Measurements from ENCODE around the gene ANK2.

The ANK2 gene

DNA sequence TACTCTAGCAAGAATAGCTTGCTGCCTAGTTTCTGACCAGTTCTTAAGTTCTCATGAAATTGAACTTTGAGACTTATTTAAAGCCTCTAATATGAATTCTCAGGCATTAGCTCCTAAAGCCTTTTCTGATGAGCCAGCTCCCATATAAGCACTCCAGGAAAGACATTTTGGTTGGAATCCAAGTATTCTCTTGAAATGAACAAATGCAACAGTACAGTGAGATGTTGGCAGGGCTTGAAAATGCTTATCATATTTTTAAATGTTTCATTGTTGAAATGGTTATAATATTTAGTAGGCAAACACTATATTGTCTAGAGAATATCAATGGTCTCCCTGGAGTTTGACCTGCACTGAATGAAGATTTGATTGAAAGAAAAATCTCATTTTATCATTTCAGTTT lies 240.3 kb downstream of the ANK2 start:
- no peak for DNase-seq (ENCODE audit: low spot score)

DNA sequence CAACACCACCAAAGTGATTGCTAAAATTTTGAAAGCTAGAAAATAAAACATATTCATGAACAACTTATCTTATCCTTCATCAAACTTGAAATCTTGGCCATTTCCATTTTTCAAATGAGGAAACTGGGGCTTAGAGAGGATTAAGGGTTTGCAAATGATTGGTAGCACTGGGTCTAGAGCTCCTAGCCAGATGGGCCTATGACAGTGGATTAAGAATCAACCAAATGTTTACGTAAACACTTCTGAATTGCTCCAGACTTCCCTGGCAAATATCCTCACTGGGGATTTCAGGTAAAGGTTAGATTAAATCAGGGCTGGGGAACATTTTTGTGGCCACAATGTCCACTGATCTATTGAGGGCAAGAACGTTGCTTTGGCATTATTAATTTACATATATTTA lies 241.2 kb downstream of the ANK2 start:
- DNase-seq (ENCODE audit: low spot score), result no peak

DNA sequence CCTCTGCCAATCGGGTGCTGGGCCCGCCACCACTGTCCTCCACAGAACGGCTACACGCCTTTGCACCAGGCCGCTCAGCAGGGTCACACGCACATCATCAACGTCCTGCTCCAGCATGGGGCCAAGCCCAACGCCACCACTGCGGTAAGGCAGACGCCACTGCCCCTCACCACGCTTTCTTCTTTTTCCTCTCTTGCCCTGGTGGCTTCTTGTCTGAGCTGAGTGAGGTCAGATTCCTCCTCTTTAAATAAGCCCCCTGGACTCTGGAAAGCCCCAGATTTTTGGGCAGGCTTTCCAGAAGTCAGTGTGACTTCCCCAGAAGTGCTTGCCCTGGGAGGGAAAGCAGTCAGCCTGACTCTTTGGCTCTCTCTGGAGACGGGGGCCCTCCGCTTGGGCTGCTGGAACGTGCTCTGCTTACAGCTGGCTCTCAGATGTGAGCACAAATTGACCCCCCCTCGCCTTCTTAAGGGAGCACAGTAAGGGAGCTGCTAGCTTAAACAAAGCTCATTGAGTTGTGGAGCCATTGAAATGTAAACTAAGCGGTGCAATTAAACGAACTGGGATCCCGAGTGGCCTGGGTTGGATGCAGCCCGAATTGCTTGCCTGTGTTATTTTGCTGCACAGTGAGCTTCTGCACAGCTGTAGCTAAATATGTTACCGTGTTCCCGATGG lies 243.1 kb downstream of the ANK2 start:
- DNase-seq (ENCODE audit: low spot score), result peak; percentile 85

DNA sequence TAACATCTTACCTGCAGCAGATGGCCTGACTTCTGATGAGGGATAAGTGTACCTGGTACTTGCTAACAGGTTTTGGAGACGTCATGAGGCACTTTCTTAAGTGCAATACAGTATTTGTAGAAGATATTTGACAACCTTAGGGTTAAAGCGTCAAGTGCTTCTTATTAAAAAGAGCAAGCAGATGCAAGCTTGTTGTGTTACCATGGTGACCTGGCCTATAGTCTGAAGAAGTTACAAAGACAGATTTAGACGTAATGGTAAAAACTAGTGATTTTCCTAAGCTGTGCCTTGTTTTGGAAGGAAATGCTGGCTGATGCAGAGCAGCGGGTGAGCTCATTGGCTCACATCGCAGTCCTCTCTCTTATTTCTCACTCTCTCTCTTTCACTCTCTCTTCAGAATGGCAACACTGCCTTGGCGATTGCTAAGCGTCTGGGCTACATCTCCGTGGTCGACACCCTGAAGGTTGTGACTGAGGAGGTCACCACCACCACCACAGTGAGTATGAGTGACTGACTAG lies 243.6 kb downstream of the ANK2 start:
- peak; percentile 71 for DNase-seq (ENCODE audit: low spot score)

DNA sequence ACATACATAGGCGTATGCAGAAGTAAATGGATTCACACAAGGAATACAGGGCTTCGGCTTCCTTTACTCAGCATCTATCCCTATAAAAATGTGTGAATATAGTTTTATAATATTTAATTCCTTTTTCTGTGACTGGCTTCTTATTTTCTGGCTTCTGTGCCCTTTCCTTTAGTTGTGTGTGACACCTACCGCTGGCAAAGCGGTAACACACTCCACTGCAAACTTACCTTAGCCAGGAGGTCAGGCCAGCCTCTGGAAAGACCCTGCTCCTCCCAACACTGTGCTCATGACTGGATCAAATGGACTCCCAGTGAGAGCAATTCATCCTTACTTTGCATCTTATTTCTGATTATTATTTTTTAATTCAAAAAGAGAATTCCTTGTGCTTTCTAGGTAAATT lies 244.2 kb downstream of the ANK2 start:
- no peak for DNase-seq (ENCODE audit: low spot score)

DNA sequence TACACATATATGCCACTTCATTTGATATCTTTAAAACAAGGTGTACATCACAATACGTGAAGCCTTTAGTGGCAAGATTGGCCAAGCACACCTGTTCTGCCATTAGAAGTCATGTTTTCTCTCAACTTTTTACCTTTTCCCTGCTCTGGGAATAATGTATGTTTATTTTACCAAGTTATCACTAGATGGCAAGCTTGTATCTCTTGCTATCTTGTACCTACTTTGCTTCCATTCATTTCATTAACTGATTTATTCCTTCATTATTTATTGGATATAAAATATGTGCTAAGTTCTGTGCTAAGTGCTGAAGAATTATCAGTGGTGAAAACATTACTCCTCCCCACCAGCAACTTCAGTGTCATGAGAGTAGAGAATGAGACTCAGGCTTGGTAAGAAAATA lies 245.5 kb downstream of the ANK2 start:
- DNase-seq (ENCODE audit: low spot score), result no peak

DNA sequence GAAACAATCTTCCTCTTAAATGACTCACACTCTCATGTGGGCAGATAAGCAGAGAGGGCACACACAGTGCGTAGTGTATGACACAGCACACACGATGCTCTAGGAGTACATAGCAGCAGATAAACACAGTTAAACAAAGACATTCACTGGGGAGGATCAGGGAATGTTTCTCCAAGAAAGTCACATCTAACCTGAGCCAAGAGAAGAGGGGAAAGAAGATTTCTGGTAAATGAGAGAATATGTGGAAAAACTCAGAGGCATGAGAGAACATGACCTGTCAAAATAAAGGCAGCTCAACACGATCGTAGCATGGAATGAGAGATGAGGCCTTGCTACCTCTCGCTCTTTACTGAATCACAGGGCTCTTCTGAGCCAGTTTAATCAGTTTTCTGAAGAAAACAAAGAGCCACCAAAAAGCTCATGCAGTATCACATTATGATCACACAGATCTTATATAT lies 251.0 kb downstream of the ANK2 start:
- DNase-seq (ENCODE audit: low spot score), result no peak

DNA sequence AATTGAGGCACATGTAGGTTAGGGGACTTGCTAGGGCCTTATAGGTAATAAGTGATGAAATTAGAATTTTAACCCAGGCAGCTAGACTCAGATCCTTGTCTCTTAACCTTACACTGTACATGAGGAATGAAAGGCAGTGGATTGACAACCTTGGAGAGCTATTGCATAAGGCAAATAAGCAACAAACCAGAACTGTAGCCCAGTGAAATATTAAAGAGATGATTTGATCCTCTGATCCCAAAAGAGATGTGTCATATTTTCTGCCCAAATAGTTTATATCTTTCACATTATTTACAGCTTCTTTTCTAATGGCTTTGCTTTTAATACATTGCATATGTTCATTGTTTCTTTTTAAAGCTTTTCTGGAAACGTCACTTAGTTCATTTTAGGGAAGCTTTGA lies 252.6 kb downstream of the ANK2 start:
- DNase-seq (ENCODE audit: low spot score), result no peak

DNA sequence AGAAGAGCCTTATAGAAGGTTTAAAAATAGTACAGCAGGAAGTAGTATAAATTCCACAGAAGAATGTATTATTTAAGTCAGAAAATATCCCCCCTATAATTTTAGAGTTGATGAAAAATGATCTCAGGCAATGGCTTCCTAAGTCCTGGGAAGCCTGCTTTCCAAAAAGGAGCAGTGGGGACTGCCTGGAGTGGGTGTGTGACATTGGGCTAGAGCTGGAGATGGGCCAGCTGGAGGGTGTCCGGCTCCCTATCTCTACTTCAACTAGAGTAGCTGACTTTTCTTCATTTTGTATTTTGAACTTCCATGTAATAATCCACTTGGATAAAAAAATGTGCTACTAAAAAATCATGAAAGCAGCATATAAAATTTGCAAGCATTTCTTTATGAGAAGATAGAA lies 253.9 kb downstream of the ANK2 start:
- no peak for DNase-seq (ENCODE audit: low spot score)

DNA sequence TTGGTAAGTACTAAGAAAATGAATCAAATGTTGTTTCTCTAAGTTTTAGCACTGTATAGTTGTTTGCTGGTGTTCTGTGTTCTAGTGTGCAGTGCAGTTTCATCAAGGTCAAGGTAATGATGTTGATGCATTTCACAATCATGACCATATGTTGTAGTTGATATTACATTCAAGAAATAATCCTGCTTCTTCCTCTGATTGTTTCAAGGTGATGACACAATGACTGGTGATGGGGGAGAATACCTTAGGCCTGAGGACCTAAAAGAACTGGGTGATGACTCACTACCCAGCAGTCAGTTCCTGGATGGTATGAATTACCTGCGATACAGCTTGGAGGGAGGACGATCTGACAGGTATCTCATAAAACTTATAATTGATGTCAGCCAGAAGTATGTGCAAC lies 261.6 kb downstream of the ANK2 start:
- DNase-seq (ENCODE audit: low spot score), result no peak

DNA sequence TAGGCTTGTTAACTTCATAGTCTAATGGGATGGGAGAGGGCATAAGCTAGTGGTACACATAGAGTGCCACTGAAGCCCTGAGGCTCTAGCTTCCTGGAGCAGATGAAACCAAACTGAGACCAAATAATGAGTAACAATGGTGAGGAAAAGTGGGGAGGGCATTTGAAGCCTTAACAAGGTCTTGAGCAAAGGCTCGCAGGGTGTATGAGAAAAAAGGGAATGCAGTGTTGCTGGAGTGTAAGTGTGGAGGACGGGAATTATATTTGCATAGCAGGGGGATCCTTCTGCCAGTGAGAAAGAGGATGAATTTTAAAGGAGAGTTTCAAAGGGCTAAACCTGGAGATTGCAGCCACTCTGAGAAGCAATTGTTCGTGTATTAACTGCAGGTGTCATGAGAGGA lies 263.1 kb downstream of the ANK2 start:
- DNase-seq (ENCODE audit: low spot score), result no peak

DNA sequence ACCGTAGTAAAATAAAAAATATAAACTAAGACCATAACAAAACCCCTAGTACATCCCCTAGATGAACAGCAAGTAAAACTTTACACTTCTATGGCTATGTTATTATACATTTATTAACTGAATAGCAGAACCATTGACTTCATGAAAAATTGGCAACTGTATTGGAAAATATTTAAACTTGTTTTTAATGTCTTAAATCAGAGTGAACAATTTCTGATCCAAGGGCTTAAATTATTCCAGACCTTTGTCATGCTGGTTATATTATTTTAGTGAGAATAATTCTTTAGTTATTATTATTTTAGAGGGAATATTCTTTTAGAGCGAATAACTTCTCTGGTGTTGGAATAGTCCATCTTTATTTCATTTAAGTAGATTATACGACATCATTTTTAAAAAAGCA lies 265.0 kb downstream of the ANK2 start:
- no peak for DNase-seq (ENCODE audit: low spot score)

DNA sequence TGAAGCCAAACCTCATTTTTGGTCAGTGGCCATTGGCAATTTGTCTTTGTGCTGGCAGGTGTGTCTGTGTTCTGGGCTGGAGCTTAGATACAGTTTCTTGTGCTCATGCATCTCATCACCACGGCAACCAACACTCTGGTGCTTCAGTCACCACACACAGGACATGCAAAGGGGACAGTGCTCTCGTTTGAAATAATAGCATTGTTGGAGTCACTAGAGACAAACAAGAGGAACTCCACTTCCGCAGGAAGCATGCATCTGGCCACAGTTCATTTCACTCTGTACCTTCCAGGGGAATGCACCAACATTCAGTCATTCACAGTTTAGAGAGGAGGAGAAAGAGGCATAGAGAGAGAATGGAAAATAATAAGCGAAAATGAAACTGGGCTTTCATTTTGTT lies 267.4 kb downstream of the ANK2 start:
- no peak for DNase-seq (ENCODE audit: low spot score)

DNA sequence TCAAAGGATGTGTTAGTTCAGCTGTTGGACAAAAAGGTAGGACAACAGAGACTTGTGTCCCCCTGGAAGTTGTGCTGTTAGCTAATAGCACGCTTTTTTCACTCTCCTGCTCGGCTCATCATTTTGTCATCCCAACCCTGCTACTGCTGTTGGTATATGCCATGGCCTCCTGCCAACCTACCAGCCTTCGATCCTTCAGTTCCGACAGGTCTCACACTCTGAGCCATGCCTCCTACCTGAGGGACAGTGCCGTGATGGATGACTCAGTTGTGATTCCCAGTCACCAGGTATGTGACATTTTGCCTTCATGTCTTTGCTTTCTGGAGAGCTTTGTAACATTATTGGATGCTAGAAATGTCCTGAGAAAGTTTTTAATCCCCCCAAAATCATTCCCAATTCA lies 268.1 kb downstream of the ANK2 start:
- DNase-seq (ENCODE audit: low spot score), result no peak

DNA sequence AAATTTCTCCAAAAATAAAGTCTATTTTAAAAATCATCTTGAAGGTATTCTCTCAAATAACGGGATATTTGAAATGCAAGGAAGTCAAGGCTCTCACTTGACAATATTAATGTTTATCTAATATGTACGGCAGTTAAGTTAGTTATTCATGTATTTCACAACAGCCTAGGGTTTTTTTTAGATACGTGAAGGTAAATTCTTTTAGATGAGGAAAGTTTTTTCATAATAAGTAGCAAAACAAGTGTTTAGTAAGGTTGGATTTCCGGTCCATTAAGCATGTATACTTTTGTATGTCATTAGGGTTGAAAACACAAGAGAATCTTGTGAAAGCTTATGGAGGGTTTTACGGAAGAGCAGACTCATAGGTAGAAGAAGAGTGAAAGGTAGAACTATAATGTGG lies 273.3 kb downstream of the ANK2 start:
- DNase-seq (ENCODE audit: low spot score), result no peak

DNA sequence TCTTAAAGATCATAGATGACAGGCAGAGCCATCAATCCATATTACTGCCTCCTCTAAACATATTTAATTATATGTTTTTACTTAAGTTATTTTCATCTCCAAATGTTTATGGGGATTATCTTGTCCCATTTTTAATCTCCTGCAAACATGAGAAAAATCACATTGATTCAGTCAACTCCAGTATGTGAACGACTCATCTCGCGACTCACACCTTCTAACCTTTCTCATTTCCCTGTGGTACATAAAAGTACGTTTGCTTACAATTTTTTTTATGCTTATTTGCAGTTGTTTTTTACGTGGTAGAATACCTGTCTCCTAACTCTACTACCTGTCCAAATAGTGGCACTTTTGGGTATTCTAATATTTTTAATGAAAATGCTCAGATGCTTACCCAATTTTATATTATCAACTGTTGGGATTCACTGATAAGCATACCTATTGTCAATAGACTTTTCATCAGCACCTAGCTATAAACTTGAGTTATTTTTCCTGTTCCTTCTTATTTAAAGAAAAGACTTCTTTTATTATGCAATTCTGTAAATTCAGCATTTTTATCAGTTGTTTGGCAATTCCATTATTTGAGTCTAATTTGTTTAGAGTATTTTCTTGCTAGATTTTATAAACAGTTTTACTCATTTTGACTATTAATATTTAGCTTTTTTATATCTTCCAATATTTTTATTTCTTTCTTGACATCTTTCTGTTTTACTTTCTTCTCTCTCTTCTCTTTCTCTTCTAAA lies 276.6 kb downstream of the ANK2 start:
- DNase-seq (ENCODE audit: low spot score), result no peak

DNA sequence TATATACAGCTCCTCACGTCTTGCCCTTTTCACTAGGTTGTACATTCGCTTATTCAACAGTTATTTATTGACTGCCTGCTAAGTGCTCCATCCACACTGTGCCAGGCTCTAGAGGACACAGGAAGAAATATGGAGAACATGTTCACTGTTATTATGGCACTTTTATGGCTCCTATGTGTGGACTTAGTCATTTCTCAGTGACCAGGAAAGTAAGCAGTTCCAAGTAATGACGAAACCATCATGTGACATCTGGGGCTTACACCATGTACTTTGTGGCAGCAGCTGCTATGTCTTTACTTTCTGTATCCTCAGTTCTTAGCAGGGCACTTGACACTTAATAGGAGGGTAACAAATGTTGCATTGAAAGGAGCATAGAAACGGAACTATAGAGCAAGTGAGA lies 278.0 kb downstream of the ANK2 start:
- no peak for DNase-seq (ENCODE audit: low spot score)

DNA sequence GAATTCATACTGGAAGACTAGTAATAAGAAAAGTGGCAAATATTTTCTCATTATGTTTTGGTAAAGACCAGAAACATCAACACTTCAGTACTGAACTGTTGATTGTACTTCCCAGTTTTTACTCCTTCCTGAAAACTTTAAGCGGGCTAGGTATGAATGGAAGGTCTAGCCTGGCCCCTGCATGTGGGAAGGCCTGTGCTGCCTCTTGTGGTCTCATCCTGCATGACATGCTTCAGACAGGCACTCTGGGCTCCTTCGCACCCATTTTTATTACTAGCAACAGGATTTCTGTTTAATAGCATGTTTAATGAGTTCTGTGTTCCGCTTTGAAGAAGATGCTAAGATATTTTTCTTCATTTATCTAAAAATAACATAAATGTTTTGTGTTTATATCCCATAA lies 279.1 kb downstream of the ANK2 start:
- DNase-seq (ENCODE audit: low spot score), result no peak

DNA sequence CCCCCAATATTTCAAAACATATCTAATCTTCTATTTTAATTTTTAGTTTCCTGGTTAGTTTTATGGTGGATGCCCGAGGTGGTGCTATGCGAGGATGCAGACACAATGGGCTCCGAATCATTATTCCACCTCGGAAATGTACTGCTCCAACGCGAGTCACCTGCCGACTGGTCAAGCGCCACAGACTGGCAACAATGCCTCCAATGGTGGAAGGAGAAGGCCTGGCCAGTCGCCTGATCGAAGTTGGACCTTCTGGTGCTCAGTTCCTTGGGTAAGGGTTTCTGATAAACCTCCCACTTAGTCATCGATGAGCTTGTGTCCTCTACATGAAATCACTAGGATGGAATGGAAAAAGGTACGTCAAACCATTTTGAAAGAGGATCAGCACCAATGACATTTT lies 280.7 kb downstream of the ANK2 start:
- no peak for DNase-seq (ENCODE audit: low spot score)

DNA sequence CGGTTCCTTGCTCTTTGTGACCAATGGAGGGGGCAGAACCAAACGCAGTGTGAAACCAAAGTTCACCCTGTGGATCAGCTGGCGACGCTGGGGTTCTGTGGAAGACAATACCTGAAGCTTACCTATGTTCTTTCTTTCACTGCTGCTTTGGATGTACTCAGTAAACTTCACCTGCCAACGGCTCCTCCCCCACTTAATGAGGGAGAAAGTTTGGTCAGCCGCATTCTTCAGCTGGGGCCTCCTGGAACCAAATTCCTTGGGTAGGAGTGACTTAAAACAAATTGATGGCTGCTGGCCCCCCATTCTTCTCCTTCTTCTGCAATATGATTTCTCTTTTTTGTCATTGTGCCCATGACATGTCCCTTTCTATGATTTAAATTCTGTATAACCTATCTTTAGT lies 282.4 kb downstream of the ANK2 start:
- no peak for DNase-seq (ENCODE audit: low spot score)

DNA sequence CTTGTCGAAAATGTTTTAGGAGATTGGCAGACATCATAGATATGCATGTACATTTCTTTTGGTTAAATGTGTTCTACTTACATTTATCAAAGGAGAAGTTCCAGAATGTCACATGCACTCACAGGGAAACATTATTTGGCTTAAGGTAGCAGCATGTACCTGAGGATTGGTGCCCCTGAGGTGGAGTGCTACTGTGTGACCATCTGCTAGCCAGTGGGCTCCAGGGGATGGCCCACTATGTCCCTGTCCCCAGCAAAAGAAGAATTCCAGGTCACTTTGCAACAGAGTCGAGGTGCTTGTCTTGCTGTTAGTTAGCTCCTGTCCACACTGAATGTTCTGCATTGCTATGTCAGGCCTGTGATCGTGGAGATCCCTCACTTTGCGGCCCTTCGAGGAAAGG lies 283.2 kb downstream of the ANK2 start:
- no peak for DNase-seq (ENCODE audit: low spot score)

DNA sequence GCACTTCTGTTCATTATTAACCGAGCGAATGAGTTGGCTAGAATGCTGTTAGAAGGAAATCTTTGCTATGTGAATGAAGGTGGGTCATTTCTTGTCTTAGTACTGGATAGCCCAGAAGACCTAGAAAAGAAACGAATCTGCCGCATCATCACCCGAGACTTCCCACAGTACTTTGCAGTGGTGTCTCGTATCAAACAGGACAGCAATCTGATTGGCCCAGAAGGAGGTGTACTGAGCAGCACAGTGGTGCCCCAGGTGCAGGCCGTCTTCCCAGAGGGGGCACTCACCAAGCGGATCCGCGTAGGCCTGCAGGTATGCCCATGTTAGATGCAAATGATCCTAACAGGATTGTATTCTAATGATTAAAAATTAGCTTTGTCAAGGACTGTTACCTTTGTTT lies 286.3 kb downstream of the ANK2 start:
- DNase-seq (ENCODE audit: low spot score), result no peak

DNA sequence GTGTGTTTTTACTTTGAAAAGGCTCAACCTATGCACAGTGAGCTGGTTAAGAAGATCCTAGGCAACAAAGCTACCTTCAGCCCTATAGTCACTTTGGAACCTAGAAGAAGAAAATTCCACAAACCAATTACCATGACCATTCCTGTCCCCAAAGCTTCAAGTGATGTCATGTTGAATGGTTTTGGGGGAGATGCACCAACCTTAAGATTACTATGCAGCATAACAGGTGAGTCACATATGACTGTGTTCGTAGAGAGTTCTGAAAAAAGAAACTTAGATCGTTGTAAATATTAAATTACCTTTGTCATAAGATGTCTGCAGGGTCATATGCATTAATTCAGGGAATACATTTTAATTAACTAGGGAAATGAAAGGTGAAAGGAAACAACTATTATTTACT lies 287.1 kb downstream of the ANK2 start:
- no peak for DNase-seq (ENCODE audit: low spot score)

DNA sequence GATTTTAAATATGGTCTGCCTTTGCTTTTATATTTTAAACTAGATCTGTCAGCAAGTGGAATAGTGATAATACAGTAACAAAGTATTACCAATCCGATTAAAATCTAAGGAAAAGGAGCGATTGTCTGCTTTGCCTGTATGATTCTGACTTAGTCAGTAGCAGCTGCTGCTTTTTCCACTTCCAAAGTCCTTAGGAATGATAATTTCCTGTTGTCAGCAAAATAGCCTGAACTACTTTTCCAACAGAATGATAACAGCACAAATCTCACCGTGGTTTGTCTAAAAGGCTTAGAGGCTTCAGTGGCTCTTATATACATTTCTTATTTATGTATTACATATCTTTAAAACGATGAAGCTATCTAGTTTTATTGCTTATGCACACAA lies 290.0 kb downstream of the ANK2 start:
- DNase-seq (ENCODE audit: low spot score), result no peak
